Activated naive CD8-positive, alpha-beta T cell treated with anti-CD3 and anti-CD28 coated beads, Interleukin-2, amount 50 U/mL, for 16 hours (primary cell): ENCODE measurements around the gene FAM151B.

Source experiments
- DNase-seq: peaks from one replicate; pipeline ENCODE4 v3.0.0-alpha.2; 2020; ENCODE audit warnings: low read depth, low spot score

FAM151B gene

GRCh38 chr5:80588858-80589540, 101.1 kb downstream of the FAM151B start:
- DNase-seq: no peak

GRCh38 chr5:80590766-80591165, 102.9 kb downstream of the FAM151B start:
- no peak for DNase-seq

GRCh38 chr5:80591352-80591751, 103.5 kb downstream of the FAM151B start:
- no peak for DNase-seq

GRCh38 chr5:80592105-80592504, 104.2 kb downstream of the FAM151B start:
- DNase-seq: no peak
